Stimulated activated CD8-positive, alpha-beta memory T cell treated with anti-CD3 and anti-CD28 coated beads, Interleukin-12 subunit alpha, Interleukin-12 subunit beta, amount 100 ng/mL, for 24 hours (primary cell): ENCODE measurements around the gene TSPAN5.
"Not testable (repeated sequence)": the region's sequence is repeated elsewhere in the genome, so short reads cannot be mapped to it uniquely, and the experiment has no call there.

ENCODE experiments used
- DNase-seq: peaks from one replicate; pipeline ENCODE4 v3.0.0-alpha.2; 2020; ENCODE audit errors: extremely low read depth

The TSPAN5 gene

DNA sequence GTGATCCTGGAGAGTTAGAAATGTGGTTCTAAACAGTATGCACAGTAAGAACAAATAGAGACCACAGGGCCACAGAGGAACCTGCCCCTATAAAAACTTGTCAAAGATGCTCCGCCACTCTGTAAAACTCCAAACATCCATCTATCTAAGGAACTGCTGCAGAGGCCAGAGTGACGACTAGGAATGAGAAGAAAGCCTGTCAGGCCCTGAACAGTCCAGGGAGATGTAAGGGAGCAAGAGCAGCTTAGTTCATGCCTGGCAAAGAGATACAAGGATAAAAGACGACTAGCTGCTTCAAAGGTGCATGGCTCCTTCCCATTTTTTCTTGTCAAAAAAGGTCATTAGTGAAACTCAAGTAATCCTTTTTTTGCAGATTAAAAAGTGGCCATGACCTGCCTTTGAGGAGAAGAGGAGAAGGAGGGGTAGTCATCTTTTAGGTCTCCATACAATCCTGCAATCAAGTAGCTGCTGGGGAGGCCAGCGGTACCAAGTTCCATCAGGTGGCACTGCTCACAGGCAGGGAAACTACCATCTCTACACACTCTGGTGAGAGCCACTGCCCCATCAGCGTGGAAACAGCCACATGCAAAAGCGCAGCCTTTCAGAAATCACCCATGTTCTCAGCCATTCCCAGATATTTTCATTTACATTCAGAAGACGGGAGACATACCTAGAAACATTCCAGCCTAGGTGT, 162.1 kb downstream of the TSPAN5 start:
- DNase-seq: no peak

DNA sequence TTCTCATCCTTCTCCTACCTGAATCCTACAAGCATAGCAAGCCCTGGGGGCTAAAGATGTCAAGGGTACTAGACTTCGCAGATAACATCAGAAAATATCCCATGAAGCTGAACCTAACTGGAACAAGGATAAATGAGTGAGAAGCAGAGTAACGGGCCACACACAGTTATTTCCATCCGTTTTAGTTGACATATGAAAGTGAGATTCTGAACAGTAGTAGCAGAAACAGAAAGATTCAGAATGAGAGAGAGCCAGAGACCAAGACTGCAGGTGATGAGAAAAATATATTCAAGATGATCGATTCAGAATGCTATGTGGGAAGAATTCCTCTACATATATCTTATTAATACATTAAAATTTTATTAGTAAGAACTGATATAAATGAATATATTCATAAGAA, 165.1 kb downstream of the TSPAN5 start:
- no peak for DNase-seq

DNA sequence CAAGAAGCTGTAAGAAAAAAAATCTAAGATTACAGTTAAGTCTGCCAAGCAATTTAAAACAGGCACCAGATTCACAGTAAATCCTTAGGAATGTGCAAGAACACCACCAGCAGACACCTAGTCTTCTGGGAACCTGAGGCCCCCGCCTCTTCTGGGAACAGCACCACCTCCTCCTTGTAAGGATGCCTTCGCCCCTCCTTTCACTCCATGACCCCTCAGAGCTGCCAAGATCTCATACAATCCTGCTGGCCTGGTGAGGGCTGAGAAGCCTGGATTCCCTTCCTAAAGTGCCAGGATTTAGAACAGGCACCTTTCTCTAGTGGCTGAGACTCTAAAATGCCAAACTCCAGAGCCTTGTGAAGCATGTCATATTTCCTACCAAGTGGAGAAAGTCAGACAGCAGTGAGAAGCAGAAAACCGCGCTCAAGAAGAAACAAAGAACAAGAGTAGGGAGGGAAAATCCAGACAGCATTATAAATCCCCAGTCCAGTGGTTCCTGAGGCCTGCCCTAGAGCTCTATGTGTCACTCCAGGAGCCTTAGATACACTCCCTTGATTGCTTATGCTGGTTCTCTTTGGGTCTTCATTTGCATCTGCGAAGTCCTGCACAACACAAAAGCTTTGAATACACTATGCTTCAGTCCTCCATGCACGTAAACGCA, 166.4 kb downstream of the TSPAN5 start:
- DNase-seq: no peak

DNA sequence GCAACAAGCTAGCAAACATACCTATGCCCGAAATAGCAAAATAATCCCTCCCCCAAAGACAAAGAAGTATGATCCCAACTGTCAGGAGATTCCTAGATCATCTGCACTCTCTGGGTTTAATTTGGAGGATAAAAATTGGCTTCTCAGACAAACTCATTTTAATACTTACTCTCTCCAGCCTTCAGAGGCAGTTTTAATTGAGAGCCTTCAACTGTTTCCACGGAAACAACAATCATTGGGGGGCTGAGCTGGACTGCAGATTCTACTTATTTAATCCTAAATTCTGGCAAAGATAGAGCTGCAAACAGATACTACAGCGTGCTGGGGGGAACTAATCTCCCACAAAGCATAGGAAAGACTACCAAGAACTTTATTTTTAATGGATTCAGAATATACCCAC, 168.2 kb downstream of the TSPAN5 start:
- DNase-seq: no peak

DNA sequence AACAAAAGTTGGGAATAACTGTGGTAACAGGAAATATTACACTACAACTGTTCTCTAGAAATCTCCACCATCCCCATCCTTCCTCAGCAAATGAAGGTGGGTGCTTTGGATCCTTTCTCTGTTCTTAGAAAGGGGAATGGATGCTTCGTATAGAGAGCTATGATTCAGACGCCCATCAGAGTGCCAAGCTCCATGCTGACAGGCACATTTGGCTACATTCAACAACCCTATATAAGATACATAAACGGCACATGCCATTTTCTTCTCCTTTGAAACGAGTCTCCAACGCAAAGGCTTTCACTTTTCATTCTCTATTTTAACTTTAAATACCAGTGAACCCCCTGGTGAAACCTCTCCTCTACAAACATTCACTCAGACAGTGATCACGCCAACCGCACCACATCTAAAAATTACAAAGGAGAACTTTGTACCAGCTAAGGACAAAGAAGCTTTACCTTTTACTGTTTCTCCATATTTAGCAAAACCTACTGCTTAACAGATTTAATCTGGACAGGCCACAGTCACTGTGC, 172.5 kb downstream of the TSPAN5 start:
- no peak for DNase-seq

DNA sequence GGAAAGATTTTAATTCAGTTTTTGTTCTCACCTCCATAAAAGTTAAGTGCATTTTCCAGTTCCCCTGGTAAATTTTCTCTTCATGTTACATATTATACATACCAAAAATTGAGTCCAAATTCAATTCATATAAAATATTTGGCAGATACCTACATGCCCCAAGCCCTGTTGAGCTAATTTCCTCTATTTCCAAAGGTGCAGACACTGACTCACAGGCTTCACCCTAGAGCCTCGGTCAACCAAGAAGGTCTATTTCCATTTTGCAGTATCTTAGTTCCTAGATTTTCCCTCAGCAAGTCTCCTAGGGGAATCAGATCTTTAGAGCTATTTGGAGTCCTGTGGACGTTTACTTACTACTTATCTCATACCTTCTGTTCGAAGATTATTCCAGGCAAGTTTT, 174.4 kb downstream of the TSPAN5 start:
- DNase-seq: no peak

DNA sequence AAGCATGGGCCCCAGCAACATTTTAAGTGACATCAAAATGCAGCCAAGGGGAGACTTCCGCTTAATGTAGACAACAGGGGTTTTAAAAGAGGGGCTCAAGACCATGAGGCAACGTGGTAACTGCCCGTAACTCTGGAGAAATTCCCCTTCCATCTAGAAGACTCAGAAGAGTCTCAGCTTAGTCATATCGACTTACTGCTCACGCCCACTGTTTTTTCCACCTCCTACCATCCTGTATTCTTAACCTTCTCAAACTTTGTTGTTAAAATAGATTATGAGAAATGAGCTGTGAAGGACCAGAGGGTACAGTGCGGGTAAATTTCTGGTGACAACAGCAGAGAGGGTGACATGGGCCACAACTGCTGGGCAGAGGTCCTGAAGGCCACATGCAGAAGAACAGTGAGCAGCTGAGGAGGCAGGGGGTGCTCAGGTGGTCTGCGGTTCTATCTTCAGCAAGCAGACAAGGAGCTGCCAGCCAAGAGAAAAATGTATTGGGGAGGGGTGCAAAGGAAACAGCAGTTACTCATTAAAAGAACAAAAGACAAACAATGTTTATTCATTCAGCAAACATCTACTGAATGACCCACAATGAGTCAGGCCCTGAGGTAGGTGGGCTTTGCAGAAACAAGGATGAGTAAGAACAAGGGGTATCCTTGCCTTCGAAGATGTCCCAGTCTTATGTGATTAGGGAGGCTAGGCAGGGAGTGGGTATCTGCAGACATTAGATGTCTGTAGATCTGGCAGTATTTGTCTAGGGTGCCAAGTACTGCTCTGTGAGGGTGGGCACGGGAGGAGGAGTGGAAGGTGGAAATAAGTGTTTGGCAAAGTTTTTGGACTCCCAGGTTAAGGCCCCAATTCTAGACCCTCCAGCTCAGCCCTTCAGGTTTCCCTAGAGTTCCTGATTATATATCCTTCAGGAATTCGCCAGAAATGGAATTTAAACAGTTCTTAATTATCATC, 175.3 kb downstream of the TSPAN5 start:
- DNase-seq: peak; percentile 14

DNA sequence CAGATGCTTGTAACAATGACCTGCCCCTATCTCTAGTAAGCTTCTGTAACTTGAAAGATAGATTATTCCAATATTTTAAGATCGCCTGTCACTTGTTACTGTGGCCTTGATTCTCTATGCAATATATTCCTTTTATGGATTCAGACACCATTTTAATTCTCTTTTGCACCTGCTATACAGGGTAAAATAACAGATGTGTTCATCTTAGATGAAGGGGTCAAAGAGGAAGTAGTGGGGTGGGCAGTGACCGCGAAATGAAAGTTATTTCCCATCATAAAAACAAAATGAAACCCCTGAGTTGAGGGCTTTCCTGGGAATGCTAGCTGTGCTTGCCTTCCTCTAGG, 175.9 kb downstream of the TSPAN5 start:
- DNase-seq: no peak

DNA sequence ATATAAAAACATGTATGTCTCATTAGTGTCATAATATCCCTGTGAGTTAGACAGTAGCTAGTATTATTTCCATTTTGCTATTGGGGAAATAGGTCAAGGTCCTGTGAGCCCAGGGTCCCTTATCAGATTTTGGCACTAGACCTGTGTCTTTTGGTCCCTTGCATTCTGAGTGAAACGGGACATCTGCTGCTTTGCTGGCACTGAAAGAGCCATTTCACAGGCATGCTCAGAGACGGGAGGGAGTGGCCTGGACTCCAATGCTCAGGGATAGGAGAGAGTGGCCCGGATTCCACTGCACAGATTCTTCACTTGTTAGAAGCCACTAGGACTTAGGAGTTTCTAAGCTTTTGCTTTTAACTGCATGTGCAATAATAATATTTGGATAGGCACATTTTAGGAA, 177.2 kb downstream of the TSPAN5 start:
- DNase-seq: no peak

DNA sequence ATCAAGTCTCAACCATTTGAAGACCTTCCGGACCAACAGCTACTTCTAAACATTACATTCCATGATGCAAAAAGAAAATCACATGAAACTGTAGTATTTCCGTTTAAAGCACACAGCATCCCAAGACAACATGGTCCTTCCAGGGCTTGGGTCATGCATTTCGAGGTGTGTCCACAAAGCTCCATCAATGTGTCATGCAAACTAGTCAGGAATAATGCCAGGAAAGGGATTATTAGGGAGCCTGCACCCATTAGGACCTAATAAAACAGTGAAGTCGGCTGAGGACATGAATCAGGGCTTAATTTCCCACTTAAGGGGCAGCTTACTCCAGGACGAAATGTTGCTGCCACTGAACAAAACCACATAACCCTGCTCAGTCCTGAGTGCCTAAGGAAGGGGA, 177.9 kb downstream of the TSPAN5 start:
- DNase-seq: no peak

DNA sequence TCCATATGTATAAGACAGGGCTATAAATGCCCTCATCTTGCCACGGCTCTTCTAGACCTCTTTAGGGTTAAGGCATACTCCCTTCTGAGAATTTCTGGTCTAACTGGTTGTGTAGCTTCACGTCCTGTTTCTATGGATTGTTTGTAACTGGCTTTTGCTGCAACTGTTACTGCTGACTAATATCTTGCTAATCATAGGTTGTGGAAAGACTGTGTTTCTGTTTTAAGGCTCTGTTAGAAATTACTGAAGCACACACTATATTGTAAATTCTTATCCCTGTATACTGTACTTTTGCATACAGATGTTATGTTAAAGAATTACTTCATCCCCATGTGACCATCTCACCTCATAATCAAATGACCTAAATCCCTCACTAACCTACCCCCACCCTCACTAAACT, 178.8 kb downstream of the TSPAN5 start:
- DNase-seq: not testable (repeated sequence)

DNA sequence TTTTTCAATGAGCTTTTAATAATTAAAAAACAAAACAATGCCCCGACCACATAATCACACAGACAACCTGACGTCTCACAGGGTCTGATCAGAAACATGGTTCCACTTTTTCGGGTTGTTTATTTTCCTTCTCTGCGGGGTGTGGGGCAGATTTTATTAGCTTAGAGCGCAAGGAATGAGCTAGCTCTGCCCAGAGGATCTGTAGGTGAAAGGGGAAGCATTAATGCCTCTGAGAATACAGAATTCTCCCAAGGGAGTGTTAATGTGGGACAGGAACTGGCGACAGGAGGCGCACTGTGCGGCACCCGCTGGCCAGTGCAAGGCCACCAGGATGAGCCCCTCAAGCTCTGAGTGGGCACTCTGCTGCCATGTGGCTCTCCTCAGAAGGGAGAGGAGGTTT, 181.5 kb downstream of the TSPAN5 start:
- no peak for DNase-seq

DNA sequence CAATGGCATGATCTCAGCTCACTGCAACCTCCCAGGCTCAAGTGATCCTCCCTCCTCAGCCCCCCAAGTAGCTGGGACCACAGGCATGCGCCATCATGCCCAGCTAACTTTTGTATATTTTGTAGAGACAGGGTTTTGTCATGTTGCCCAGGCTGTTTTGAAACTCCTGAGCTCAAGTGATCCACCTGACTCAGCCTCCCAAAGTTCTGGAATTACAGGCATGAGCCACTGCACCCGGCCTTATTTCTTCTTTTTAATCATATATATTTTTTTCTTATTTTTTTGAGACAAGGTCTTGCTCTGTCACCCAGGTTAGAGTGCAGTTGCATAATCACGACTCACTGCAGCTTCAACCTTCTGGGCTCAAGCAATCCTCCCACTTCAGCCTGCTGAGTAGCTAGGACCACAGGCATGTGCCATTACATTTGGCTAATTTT, 184.0 kb downstream of the TSPAN5 start:
- DNase-seq: no peak

DNA sequence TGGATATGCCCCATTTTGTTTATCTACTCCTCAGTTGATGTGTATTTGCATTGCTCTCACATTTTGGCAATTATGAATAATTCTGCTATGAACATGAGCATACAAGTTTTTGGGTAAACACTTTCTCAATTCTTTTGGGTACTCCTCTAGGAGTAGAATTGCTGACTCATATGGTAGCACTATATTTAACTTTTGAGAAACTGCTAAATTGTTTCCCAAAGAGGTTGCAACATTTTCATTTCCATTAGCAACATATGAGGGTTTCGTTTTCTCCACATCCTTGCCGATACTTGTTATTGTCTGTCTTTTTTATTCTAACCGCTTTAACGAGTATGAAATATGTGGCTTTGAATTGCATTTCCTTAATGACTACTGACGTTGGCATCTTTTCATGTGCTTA, 185.4 kb downstream of the TSPAN5 start:
- no peak for DNase-seq

DNA sequence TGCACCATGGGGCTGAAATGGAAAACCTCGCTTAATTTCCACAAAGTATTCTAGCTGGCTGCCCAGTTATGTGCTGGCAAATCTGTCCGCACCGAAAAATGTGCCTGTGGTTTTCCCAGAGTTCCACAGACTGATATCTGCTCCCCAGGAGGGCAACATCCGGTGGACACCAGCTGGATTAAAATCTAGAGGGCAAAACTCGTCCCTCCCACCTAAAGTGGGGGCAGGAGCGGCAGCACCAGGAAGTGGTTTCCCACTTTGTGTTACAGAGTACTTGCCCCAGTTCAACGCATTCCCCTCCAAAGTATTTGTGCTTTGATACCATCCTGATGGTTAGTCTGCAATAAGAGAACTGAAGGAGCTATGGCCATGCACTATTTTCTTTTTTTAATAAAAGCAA, 187.6 kb downstream of the TSPAN5 start:
- no peak for DNase-seq

DNA sequence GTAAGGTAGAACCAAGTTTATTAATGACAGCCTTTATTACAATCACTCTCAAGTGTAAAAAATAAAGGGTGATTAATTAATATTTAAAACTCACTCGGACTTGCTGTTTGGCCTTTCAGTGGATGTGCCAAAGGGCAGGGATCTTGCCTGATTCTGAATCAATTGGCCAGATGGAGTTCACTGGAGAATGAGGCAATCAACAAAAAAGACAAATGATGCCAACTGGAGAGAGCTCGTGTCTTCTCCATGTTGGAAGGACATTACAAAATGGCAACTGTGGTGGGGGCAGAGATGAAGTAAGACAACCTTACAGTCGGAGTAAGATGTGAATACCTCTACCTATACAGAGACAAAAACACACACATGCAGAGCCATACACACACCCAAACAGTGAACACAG, 188.0 kb downstream of the TSPAN5 start:
- no peak for DNase-seq

DNA sequence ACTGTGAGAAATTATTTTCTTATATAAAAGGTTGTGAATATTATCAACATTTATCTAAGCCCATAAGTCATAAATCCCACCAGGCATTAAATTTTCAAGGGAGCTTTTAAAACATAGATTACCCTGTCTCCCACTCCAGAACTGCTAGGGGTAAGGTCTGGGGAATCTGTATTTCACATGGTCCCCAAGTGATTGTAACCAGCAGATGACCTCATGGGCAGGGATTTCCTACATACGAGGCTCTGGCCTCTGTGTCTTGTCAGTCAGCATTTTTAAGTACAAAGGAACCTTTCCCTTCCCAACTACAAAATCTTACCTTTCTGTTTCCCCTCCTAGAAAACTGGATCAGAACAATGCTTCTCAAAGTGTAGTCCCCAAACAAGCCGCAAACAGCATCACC, 188.6 kb downstream of the TSPAN5 start:
- DNase-seq: no peak

DNA sequence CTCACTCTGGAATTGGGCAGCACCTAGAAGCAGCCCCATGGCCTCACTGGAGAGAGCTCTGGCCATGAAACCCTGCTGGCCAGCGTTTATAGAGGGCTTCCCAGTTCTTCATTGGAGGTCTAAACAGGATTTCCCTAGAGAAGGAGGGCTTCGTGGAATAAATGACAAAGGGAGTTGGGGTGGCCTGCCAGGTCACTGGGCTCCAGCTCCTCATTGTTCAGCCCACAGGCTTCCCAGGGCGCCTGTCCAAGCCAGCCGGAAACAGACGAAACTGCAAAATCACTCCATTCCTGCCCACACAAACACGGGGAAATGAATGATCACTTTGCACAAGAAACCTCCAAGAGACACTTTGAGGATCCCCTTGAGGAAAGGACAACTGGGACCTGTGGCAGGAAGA, 189.7 kb downstream of the TSPAN5 start:
- DNase-seq: no peak

DNA sequence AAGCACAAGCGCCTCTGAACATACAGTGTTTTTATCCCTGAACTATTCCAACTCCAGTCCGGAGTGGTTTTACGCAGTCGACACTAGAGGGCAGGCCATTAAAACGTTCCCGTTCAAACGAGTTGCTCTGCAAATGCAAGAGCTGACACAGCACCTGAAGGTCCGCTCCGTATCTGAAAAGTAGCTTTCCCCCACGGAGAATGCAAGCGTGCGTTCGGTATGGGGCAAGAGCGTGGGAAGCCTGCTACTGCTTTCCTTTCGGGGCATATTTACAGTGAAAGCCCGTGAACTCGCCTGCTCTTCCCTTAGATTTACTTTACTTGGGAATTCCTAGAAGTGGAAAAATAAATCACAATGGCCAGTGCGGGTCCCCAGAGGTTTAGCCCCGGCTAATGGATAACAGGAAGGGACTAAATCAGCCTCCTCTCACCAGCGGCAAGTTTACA, 190.8 kb downstream of the TSPAN5 start:
- no peak for DNase-seq

DNA sequence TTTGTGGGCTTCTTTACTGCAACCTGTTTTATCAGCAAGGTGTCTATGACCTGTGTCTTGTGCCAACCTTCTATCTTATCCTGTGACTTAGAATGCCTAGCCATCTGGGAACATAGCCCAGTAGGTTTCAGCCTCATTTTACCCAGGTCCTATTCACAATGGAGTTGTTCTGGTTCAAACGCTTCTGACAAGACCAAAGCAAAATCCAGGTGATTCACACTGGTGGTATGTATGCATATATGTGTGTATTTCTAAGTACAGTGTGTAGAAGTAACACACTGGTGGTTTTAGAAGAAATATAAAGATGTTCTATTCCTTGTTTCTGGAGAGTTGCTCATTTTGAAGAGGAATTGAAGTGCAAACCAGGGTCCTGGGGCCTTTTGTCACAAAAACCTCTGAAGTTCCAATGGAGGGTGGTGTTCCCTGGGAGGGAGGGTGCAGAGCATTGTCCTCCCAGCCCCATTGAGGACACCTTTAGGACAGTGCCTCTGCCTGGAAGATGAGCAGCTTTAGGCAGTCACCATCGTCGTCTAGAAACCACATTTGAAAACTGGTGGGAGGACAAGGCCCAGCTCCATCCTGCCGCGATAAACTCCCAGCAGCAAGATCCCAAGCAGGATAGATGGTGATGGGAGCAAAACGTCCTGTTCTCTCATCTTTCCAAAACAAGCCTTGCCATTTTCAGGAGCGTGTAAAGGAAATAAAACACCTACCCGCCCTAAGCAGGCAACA, 191.4 kb downstream of the TSPAN5 start:
- DNase-seq: no peak

DNA sequence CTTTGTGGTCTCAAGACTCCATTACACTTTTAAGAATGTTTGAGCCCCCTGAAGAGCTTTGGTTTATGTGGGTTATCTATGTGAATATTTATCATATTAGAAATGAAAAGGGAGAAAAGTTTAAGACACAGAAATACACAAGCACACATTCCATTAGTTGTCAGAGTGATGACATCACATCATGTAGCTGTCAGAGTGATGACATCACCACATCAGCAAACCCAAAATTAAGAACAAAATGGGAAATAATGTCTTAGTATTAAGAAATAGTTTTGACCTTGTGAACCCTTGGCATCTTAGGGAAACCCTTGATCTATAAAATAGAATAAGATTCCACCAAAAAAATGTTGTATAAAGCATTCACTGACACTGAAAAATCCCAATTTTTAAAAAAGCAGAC, 195.9 kb downstream of the TSPAN5 start:
- DNase-seq: no peak
